ENCODE data around the gene C5orf22.
A peak's percentile ranks its signal among the peaks of the same experiment; 100 is the strongest.
"Not testable (repeated sequence)": the region's sequence is repeated elsewhere in the genome, so short reads cannot be mapped to it uniquely, and the experiment has no call there.

The C5orf22 gene

GRCh38 chr5:31554552-31554951 is 22.5 kb downstream of the C5orf22 start:
- no peak for DNase-seq

- DNase-seq: no peak
Observed at GRCh38 chr5:31556461-31556860, 24.4 kb downstream of the C5orf22 start.

- DNase-seq: no peak
Observed at GRCh38 chr5:31559942-31560341, 27.8 kb downstream of the C5orf22 start.

- no peak for DNase-seq
Observed at GRCh38 chr5:31561946-31562345, 29.8 kb downstream of the C5orf22 start.

- no peak for DNase-seq
Observed at GRCh38 chr5:31563216-31563615, 31.1 kb downstream of the C5orf22 start.

GRCh38 chr5:31566362-31566761 is 34.3 kb downstream of the C5orf22 start:
- DNase-seq: peak; percentile 4

- DNase-seq: no peak
Observed at GRCh38 chr5:31568302-31568835, 36.3 kb downstream of the C5orf22 start.

GRCh38 chr5:31569068-31569467 is 37.0 kb downstream of the C5orf22 start:
- DNase-seq: no peak

- no peak for DNase-seq
Observed at GRCh38 chr5:31573494-31574142, 41.5 kb downstream of the C5orf22 start.

- no peak for DNase-seq
Observed at GRCh38 chr5:31574772-31575171, 42.7 kb downstream of the C5orf22 start.

GRCh38 chr5:31577438-31577837 is 45.3 kb downstream of the C5orf22 start:
- no peak for DNase-seq

- no peak for DNase-seq
Observed at GRCh38 chr5:31579558-31579957, 47.5 kb downstream of the C5orf22 start.

- DNase-seq: no peak
Observed at GRCh38 chr5:31581498-31582099, 49.5 kb downstream of the C5orf22 start.

GRCh38 chr5:31583129-31583528 is 51.0 kb downstream of the C5orf22 start:
- no peak for DNase-seq

- DNase-seq: no peak
Observed at GRCh38 chr5:31585166-31585894, 53.2 kb downstream of the C5orf22 start.

- no peak for DNase-seq
Observed at GRCh38 chr5:31585895-31586270, 53.8 kb downstream of the C5orf22 start.

GRCh38 chr5:31587546-31587945 is 55.4 kb downstream of the C5orf22 start:
- DNase-seq: no peak

- DNase-seq: no peak
Observed at GRCh38 chr5:31593665-31594064, 61.6 kb downstream of the C5orf22 start.

- no peak for DNase-seq
Observed at GRCh38 chr5:31596354-31596753, 64.3 kb downstream of the C5orf22 start.

GRCh38 chr5:31598640-31599611 is 66.8 kb downstream of the C5orf22 start:
- DNase-seq: no peak

GRCh38 chr5:31602305-31602704 is 70.2 kb downstream of the C5orf22 start:
- not testable (repeated sequence) for DNase-seq

- no peak for DNase-seq
Observed at GRCh38 chr5:31604240-31604639, 72.1 kb downstream of the C5orf22 start.

- no peak for DNase-seq
Observed at GRCh38 chr5:31604644-31605043, 72.5 kb downstream of the C5orf22 start.

Data from GDM1 (cell line).